Body of pancreas (tissue), 4 donors: ENCODE results near the gene DIPK1A.

ENCODE experiments used
- POLR2A ChIP-seq, 3 donors: fragments of 450-650 bp; IDR thresholded peaks; one replicate each; pipeline ENCODE4 v1.6.1; 2016; ENCODE audit warnings: antibody characterized with exemption in 3 of 3, mild to moderate bottlenecking in 2 of 3
- TF ChIP-seq, protein P1 (sequence below), 7 experiments: fragments of 450-650 bp in 4 of 7; fragments of 200-600 bp in 3 of 7; sonication (generic) in 3 of 7; IDR thresholded peaks; one replicate each; pipeline ENCODE4 v1.5.1; 2016 to 2019; ENCODE audit warnings: antibody characterized with exemption in 7 of 7

DNA sequence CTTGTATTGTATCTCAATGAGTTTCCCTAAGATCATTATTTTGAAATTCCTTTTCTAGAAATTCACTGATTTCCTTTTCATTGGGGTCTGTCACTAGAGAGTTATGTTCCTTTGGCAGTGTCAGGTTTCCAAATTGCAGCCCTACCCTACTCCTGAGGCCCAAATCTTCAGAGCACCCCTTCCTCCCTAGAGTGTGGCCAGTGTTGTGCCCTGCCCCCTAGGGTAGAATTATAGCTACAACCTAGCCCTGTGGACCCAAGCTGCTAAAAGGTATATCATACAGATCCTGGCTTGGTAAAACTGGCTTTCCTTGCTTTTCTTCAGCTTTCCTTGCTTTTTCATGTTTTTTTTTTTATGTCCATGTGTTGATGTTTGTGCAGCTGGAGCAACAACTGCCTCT lies 60.7 kb downstream of the DIPK1A start:
- TF ChIP-seq, protein P1, sequence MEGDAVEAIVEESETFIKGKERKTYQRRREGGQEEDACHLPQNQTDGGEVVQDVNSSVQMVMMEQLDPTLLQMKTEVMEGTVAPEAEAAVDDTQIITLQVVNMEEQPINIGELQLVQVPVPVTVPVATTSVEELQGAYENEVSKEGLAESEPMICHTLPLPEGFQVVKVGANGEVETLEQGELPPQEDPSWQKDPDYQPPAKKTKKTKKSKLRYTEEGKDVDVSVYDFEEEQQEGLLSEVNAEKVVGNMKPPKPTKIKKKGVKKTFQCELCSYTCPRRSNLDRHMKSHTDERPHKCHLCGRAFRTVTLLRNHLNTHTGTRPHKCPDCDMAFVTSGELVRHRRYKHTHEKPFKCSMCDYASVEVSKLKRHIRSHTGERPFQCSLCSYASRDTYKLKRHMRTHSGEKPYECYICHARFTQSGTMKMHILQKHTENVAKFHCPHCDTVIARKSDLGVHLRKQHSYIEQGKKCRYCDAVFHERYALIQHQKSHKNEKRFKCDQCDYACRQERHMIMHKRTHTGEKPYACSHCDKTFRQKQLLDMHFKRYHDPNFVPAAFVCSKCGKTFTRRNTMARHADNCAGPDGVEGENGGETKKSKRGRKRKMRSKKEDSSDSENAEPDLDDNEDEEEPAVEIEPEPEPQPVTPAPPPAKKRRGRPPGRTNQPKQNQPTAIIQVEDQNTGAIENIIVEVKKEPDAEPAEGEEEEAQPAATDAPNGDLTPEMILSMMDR (IDR thresholded peaks at IDR 0.05): no peak
- TF ChIP-seq POLR2A (IDR thresholded peaks at IDR 0.05): no peak
